Suppressor macrophage treated with lipopolysaccharide for 4 hours (primary cell): ENCODE measurements around the gene DACH1.

Experiments
- DNase-seq: peaks from one replicate; pipeline ENCODE4 v3.0.0-alpha.2; 2020

DACH1 gene

GRCh38 chr13:71772361-71772760 is 94.6 kb downstream of the DACH1 start:
- DNase-seq, result no peak

GRCh38 chr13:71771144-71771543 is 95.9 kb downstream of the DACH1 start:
- DNase-seq, result no peak

GRCh38 chr13:71770710-71771109 is 96.3 kb downstream of the DACH1 start:
- DNase-seq, result no peak

DNA sequence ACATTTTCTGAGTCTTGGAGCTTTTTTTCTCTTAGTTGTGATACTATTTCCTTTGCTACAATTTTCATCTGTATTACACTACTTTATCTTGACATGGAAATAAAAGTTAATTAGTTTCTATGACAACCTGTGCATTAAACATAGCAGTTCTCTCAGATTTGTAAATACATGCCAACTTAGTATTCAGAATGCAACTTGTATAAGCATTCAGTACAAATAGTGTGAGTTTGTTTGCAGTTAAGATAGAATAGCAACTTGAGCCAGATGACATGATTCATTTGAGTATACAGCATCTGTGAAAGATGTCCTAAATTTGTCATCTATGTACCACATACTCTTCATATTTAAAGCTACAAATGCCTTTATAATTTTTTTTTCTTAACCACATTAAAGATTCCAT is 98.1 kb downstream of the DACH1 start:
- no peak for DNase-seq

DNA sequence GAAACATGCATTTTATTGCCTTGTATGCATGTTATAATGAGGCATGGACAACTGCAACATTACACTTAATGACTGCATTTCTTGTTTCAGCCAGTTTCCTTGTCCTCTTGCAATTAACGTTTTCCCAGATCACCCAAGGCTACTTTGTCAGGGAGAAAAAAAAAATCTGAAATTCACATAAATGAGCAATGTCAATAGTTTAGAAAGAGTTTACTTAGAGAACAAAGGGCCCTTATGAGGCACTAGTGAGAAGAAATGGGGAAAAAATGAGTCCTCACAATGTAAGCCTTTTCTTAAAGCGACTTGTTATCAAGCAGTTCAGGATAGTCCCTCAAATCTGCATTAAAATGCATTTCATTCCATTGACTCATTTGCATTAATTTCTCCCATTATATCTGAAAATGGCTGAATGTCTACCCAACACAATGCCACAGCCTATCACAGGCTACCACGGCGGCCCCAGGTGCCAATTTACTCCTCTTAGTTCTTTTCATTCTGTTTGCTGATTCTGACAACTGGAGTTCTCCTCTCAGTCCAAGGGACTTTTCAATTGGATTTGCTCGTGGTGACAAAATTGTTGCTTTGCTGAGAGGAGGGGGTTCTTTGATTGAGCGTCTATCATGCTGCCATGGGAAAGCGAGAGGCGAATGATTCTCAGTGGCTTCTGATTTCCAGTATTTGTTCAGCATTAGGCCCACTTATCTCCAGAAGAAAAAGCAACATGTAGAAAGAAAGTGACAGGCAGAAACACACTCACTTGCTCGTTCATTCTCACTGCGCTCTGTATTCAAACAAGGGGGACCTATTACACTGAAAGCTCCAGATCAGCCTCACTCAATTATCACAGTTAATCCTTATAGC is 107.1 kb downstream of the DACH1 start:
- DNase-seq, result no peak

- DNase-seq, result no peak
Observed at GRCh38 chr13:71758828-71759227, 108.2 kb downstream of the DACH1 start.

DNA sequence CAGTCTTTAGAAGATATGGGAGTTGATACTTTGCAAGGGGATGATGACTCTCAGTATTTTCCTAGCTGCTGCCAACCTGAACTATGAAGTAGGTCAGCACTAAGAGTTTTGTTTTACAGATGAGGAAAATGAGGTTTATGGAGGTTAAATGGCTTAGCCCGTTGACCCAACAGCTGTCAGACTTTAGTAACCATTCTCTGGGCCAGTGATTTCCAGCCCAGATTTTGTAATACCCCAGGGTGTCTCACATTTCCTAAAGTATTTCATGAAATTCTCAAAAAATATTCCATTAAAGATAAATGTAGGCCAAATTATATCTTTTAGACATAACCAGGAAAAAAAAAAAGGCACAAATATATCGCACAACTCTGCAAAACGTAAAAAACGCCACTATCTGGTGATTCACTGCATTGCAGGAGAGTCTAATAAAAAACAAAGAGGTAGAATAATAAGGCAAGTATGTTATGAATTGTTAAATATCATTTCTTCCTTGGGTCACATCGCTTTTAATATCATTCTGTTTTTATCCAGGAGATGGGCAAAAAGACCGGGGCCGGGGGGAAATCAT is 112.5 kb downstream of the DACH1 start:
- DNase-seq, result no peak

- no peak for DNase-seq
Observed at GRCh38 chr13:71752775-71753513, 114.1 kb downstream of the DACH1 start.

- no peak for DNase-seq
Observed at GRCh38 chr13:71751073-71751472, 115.9 kb downstream of the DACH1 start.

DNA sequence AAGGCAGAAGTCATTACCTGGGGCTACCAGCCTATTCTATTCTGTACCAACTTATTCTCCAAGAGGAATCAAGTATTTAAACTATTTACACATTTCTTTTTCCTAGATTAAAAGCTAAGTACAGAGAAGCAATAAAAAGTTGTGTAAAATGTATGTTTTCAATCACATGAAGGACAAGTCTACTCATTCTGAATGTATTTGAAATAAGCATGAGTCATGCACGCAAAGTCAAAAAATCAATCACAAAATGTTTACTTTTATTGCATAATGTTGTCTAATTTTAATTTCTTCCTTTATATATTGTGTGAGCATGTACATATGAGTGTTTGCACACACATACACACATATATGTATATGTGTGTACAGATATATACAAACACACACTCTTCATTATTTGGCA is 136.7 kb downstream of the DACH1 start:
- DNase-seq, result no peak

DNA sequence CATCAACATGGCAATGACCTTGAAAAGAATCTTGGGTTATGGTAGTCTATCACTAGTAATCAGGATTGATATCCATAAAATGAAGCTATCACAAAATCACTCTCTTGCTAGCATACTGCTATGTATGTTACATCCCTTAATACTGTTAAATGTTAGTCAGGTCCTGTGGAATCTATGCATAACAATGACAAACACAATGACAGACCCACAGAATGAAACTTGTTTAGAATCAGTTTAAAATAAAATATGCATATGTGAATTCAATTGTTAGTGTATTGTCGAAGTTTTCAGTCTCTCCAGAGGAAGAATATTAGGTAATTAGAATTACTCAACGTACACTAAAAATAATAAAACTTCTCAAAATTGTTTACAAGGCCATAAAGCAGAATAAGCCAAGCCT is 137.6 kb downstream of the DACH1 start:
- DNase-seq, result no peak

GRCh38 chr13:71727662-71728061 is 139.3 kb downstream of the DACH1 start:
- no peak for DNase-seq

DNA sequence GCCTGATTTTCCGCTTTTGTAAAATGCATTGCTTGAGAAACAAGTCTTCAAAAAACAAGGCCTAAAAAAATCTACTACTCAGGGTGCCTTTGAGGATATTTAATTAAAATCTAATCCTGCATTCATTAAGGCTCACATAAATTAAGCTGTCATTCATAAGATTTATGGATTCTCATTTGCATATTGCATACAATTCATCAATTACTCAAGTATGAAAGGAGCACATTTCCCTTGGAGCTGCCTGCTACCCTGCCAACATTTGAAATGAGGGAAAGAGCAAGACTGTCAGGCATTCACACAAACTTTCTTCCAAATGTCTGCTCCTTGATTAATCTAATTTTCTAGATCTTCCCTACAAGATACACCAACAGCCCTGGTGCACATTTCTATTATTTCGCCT is 140.0 kb downstream of the DACH1 start:
- DNase-seq, result no peak

- no peak for DNase-seq
Observed at GRCh38 chr13:71722206-71722605, 144.8 kb downstream of the DACH1 start.

GRCh38 chr13:71721104-71721503 is 145.9 kb downstream of the DACH1 start:
- no peak for DNase-seq

GRCh38 chr13:71718931-71719330 is 148.1 kb downstream of the DACH1 start:
- no peak for DNase-seq

DNA sequence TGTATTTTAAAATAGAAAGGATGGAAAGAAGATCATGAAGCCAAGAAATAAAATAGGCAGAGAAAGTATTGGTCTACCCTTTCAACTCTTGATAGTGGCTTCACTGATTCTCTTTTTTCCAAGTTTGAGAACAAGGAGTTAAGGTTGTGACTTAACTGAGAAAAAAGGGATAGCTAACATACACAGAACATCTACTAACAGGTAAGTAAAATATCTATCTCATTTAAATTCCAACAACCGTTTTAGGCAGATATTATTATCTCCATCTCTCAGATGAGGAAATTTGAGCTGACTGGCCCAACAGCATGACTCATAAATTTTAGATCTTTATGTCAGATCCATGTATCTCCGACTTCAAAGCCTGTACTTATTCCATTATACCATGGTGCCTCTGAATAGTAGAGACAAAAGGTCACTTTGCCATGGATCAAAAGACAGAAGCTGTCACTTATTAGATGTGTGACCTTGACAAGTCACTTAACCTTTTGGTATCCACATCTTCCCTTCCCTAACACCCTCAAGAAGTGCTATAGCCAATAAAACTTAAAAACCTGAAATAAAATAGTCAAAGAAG is 152.1 kb downstream of the DACH1 start:
- DNase-seq, result no peak

GRCh38 chr13:71712988-71713653 is 153.9 kb downstream of the DACH1 start:
- DNase-seq, result no peak

GRCh38 chr13:71704656-71705055 is 162.3 kb downstream of the DACH1 start:
- peak; percentile 35 for DNase-seq

GRCh38 chr13:71703138-71703537 is 163.9 kb downstream of the DACH1 start:
- DNase-seq, result no peak

DNA sequence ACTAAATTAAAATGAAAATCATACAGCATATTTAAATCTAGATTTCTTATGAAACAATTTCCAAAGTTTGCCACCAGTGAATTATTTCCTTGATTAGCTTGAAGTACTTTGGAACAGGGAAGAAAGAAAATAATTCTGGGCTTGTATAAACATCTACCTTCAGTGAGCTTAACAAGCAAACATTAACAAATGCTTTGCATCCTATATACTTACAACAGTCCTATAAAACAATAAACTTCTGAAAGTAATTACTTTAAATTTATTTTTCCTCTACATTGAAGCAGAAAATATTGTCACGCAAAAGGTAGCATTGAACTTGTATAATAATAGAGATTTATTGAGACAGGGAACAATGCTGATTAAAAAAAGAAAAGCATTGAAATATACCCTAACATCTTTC is 164.8 kb downstream of the DACH1 start:
- DNase-seq, result no peak

DNA sequence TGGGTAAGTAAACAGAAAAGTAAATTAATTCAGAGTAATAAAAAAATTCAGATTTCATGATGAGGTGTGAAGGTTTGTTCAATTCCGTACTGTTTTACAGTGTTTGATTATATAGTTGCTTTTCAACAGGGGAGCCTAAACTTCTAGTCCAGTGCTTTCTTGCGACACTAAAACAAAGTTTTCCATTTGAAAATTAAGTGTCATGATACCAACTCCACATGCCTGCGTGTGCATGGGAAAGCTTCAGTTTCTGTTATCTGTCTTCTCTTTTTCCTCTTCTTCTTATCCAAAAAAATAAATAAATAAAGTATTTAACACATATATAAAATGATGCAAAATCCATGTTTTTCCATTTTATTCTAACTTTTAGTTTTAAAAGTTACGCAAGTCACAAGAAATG is 165.3 kb downstream of the DACH1 start:
- DNase-seq, result no peak

- no peak for DNase-seq
Observed at GRCh38 chr13:71699342-71699741, 167.7 kb downstream of the DACH1 start.
